GM12875 (cell line): ENCODE data around the gene SH3TC1.

Experiments used
- H3K4me3 ChIP-seq: one replicate; pipeline ENCODE4 v1.5.1; 2011; ENCODE audit warnings: low read depth, low read length, control low read depth
- CTCF ChIP-seq: IDR thresholded peaks from 2 replicates; pipeline ENCODE4 v1.5.1; 2011; ENCODE audit warnings: low read depth, mild to moderate bottlenecking, control low read depth, inconsistent platforms, low read length, moderate library complexity, borderline replicate concordance; ENCODE audit not compliant: insufficient read depth

SH3TC1 gene

DNA sequence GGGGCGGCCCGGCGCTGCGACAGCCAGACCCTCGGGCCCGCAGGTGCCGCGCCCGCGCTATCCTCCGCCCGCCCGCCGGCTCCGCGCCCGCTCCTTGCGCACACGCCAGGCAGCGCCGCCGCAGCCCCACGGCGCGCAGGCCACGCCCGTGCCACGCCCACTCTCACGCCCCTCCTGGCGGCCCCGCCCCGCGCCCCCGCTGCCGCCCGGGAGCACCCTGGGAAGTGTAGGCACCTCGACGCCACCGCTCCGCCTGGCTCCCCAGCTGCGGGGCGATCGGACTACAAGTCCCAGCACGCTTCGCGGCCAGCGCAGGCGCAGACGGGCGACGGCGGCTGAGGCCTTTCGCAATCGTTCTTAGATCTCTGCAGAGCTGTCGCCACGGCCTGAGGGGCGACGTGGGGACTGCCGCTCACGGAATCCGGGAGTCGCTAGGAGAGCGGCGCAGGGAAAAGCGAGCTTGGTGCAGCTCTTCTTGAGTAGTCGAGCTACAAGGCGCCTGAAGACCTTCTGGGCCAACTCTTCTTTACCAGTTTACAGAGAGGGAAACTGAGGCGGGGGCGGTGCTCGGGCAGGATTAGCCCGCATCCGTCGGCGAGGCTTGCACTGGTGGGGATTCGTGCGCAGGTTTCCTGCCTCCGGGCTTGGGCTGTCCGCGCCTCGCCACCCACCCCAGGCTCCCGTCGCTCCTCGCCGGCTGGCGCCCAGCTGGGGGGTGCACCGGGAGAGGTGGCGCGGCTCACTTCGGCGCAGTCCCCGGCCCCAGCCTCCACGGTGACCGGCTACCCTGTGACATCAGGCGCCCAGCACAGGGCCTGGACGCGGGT lies 40.2 kb upstream of the SH3TC1 start, which contains the start of gene ABLIM2:
Gene ABLIM2, minus strand, starts transcription at position 104 of the 827 bp plus-strand sequence. CDS start 124 bp downstream, outside the sequence.
- no peak for TF ChIP-seq CTCF
- peak within 1 kb of the TSS; percentile 77 for H3K4me3 ChIP-seq

DNA sequence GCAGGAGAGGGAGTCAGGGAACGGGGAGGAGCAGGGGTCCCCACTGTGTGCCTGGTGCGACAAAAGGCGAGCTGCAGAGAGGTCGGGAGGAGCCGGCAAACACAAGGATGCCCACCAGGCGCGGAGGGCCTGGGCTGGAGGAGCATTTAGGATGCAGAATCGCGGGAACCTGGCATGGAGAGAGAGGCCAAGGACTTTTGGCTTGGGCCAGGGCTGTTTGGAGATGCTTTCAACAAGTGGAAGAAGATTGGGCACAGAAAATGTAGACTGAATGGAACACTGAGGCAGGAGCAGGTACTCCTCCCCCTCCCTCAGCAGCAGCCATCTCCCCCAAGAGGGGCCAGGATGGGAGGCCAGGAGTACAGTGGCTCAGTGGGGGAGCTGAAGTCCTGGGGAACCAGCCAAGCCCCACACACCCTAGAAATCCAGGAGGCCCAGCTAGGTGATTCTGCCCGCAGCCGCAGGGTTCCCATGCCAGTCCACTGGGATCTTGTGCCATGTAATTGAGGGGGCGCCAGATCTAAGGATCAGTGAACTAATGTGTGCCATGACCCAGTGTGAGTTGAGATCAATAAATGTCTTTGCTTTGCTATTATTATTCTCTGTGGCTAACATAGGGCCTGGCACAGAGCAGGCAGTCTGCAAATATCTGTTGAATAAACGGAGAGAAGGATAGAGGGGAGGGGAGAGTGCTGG lies 39.4 kb upstream of the SH3TC1 start:
- peak overlapping the region; percentile 77 for H3K4me3 ChIP-seq
- no peak for TF ChIP-seq CTCF

DNA sequence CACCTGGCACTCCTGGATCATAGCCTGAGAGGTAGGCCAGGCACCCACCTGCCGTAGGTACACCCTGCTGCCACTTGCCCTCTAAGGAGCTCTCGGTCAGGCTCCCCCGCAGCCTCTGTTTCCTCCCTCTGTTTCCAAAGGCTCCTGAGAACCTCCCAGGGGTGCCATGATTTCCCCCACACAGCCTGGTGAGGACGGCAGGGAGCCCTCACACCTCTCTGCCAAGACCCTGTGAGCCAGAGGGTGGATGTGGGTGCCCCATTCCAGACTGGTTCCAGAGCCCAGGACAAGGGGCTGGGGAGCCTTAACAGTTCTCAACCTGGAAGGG lies 38.9 kb upstream of the SH3TC1 start:
- TF ChIP-seq CTCF: no peak

GRCh38 chr4:8160572-8160971 lies 38.5 kb upstream of the SH3TC1 start:
- H3K4me3 ChIP-seq: no peak overlapping the region
- TF ChIP-seq CTCF: no peak

More for the DNA sequence above, 38.9 kb upstream of the SH3TC1 start:
- H3K4me3 ChIP-seq: no peak overlapping the region

GRCh38 chr4:8162625-8163024 lies 36.5 kb upstream of the SH3TC1 start:
- no peak for TF ChIP-seq CTCF
- no peak overlapping the region for H3K4me3 ChIP-seq

- no peak overlapping the region for H3K4me3 ChIP-seq
- TF ChIP-seq CTCF: no peak
These were observed 36.1 kb upstream of the SH3TC1 start for GRCh38 chr4:8163026-8163425.

DNA sequence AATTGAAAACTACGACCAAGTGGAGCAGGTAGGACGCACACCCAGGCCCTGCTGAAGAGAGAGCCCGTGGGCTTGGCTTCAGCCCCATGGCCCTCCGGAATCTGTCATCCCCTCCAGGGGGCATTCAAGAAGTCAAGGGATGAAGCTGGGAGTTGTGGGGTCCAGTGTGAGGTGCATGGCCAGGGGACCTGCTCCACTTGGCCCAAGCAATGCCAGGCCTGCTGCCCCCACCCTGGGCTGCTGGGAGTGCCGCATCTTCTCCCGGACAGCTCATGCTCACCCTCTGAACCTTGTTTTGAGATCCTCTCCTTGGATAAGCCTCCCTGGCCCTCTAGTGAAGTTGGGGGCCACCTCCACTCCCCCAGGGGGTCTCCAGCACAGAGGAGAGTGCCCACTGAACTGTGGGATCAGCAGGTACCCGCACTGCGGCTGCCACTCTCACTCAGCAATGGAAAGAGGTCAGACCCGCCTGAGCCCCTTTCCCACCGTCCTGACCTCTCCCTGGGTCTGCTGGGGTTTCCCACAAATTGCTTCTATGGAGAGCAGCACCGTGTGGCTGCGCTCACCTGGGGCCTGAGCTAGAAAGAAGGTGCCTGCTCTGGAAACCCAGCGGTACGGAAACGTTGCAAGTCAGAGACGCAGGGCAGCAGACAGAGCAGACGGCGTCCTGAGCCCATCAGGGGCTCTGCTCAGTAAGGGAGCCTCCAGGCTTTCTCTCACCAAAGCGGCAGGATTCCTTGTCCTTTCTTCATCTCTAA lies 35.5 kb upstream of the SH3TC1 start:
- TF ChIP-seq CTCF: no peak
- no peak overlapping the region for H3K4me3 ChIP-seq
